Heart left ventricle (tissue), 13 donors: ENCODE data around the gene ZIK1.

Experiments used
- CTCF ChIP-seq, 12 donors: fragments of 200-600 bp; sonication (generic) in 4 of 12; IDR thresholded peaks; one replicate each; pipeline versions ENCODE4 v1.5.0 to v1.8.0; 2018 to 2022; ENCODE audit warnings: antibody characterized with exemption in 12 of 12, mild to moderate bottlenecking in 5 of 12
- POLR2A ChIP-seq, 2 donors: fragments of 450-650 bp; IDR thresholded peaks; one replicate each; pipeline ENCODE4 v1.6.1; 2017; ENCODE audit warnings: antibody characterized with exemption in 2 of 2, mild to moderate bottlenecking in 2 of 2, moderate library complexity in 2 of 2
- donor health status: ischemic (EF 13 %, LVEDD 7.1; RV severe dilation, severe dysfunction).
- donor health status: DM: no; HTN: yes; CAD: no.
- donor health status: DM: no; HTN: no; CAD: no.
- donor health status: ischemic (EF 25% LVEDD 6.9; RV normal size, moderate dysfunction).
- donor health status: ischemic (EF 25% LVEDD 5.7; RV mildly dilated, moderate dysfunction).
- donor health status: ischemic (EF 35%, LVEDD 5.7; RV mildly dilated, moderate dysfunction).
- donor health status: nonischemic (EF 11% LVEDD 7.7; RV severe dilation, severe dysfunction).
- donor health status: DM: yes; HTN: yes; CAD: no.
- donor health status: PGD.
- donor health status: ischemic (EF 29% LVEDD 5.4; RV normal size, mild dysfunction).
- donor health status: nonischemic (EF 23%, LVEDD 6.1; RV moderate dilation, normal function).

DNA sequence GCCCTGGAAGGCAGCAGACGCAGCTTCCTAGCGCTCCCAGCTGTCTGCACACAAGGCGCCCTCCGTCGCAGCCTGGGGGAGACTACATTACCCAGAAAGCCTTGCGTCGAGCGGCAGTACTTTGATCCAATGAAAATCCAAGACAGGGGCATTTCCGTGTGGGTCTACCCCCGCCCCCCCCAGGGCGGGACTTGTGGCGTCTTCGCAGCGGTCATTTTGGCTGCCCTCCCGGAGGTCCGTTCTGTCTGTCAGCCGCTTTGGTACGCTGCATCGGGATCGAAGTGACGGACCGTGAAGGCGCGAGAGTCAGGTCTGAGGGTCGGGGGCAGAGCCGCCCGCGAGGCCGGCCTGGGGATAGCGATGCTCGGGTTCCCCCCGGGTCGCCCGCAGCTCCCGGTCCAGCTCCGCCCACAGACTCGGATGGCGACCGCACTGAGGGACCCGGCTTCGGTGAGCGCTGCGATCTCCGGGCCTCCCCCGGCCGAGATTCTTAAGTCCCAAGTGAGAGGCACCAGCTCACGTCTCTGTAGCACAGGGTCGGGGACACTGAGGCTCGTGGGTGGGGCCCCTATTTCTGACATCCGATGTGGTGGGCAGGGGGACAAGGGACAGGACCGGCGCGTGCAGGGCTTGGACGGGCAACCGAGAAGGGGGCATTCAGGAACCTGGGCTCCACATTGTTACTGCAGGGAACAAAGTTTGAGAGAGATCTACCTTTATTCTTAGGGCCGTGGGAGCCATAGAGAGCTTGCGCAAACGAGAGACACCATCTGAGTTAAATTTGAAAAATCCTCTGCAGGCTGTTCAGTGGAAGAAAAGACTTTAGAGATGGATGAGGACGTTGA, 49.3 kb downstream of the ZIK1 start, which contains the start of gene ZNF211:
- TF ChIP-seq CTCF (IDR thresholded peaks at IDR 0.05) (peak in 2 of 12 donors; percentile 24 to 25), POLR2A (IDR thresholded peaks at IDR 0.05) (peak in 1 of 2 donors; percentile 59)
